HCT116 (cell line): ENCODE results near the gene BICRAL. TPM values are rescaled to one million over a fixed set of nuclear protein-coding genes. Genes with fewer than 3 reads are reported as not detected.
A peak's percentile ranks its signal among the peaks of the same experiment; 100 is the strongest.

Experiments used
- ATAC-seq: fragments of 200-7000 bp; cut with Tn5 transposase; 2 replicates; pipeline ENCODE4 v1.9.1; 2020; ENCODE audit warnings: mild to moderate bottlenecking, moderate library complexity
- BruUV-seq: library from RNA; stranded (reverse); fragments of 400-500 nt; replicated peaks from 2 replicates; lab custom pipeline; 2021; lab: Mats Ljungman, UMichigan
- CTCF ChIA-PET: fragments of 300-600 bp; sonication (Branson Sonifier 250); formaldehyde crosslinking; loops from one replicate; lab custom pipeline; 2021; ENCODE audit warnings: antibody characterized with exemption; lab: Charles Lee
- POLR2A ChIA-PET: fragments of 300-600, 350-600 bp; sonication (Branson Sonifier 250); formaldehyde crosslinking; loops from one replicate; lab custom pipeline; 2021; ENCODE audit warnings: antibody characterized with exemption; lab: Charles Lee
- RAD21 ChIA-PET, 2 experiments: fragments of 300-600 bp; sonication (Branson Sonifier 250); formaldehyde crosslinking; loops; one replicate each; lab custom pipeline; 2023; ENCODE audit warnings: low total read pairs in 2 of 2; ENCODE audit not compliant: uncharacterized antibody in 2 of 2, unreplicated experiment in 2 of 2, low non-redundant PET in 1 of 2; lab: Charles Lee
- DNase-seq: peaks from one replicate; pipeline ENCODE4 v3.0.0-alpha.2; 2010; ENCODE audit warnings: low read depth, low spot score
- H2AFZ ChIP-seq: fragments of 200-600 bp; shearing (Covaris generic), sonication (generic); 2 replicates; pipeline ENCODE4 v1.6.1; 2017; ENCODE audit warnings: low read depth, mixed run types, mixed read lengths, antibody characterized with exemption, low read length; ENCODE audit not compliant: poor library complexity, severe bottlenecking
- H3K27ac ChIP-seq: 2 replicates; pipeline ENCODE4 v1.5.1; 2012; ENCODE audit warnings: low read depth, low read length
- H3K27me3 ChIP-seq: fragments of 200-600 bp; sonication (generic); 2 replicates; pipeline ENCODE4 v1.6.1; 2016; ENCODE audit warnings: mixed run types, low read length, mixed read lengths; ENCODE audit not compliant: insufficient read depth
- H3K36me3 ChIP-seq, 2 experiments: fragments of 200-500 bp in 1 of 2; fragments of 200-600 bp in 1 of 2; sonication (Bioruptor generic) in 1 of 2; sonication (generic) in 1 of 2; 2 replicates each; pipeline versions ENCODE4 v1.5.1 to v1.6.1; 2014 to 2016; ENCODE audit warnings: low read length in 2 of 2, inconsistent platforms in 1 of 2, mixed read lengths in 1 of 2, mixed run types in 1 of 2; ENCODE audit not compliant: insufficient read depth in 2 of 2, control insufficient read depth in 1 of 2
- H3K4me1 ChIP-seq, 2 experiments: fragments of 200-600 bp in 1 of 2; sonication (generic) in 1 of 2; 2 replicates each; pipeline versions ENCODE4 v1.5.1 to v1.6.1; 2012 to 2017; ENCODE audit warnings: low read length in 2 of 2, inconsistent platforms in 1 of 2, mild to moderate bottlenecking in 1 of 2, mixed read lengths in 1 of 2, mixed run types in 1 of 2, moderate library complexity in 1 of 2; ENCODE audit not compliant: insufficient read depth in 2 of 2, control insufficient read depth in 1 of 2
- H3K4me2 ChIP-seq: fragments of 200-600 bp; sonication (generic); 2 replicates; pipeline ENCODE4 v1.6.1; 2017; ENCODE audit warnings: mixed run types, low read length, mixed read lengths
- H3K4me3 ChIP-seq, 2 experiments: fragments of 200-600 bp in 1 of 2; sonication (generic) in 1 of 2; replicated peaks in 1 of 2; 2 replicates each; pipeline ENCODE4 v1.5.1; 2011 to 2016; ENCODE audit warnings: low read length in 2 of 2, control low read depth in 1 of 2, low read depth in 1 of 2, mild to moderate bottlenecking in 1 of 2, mixed read lengths in 1 of 2, mixed run types in 1 of 2
- H3K79me2 ChIP-seq: fragments of 200-600 bp; sonication (generic); 2 replicates; pipeline ENCODE4 v1.6.1; 2017; ENCODE audit warnings: mild to moderate bottlenecking, mixed run types, low read length, moderate library complexity, mixed read lengths; ENCODE audit not compliant: insufficient read depth
- H3K9ac ChIP-seq: fragments of 200-600 bp; sonication (generic); 2 replicates; pipeline ENCODE4 v1.6.1; 2016; ENCODE audit warnings: low read length, mixed read lengths
- H3K9me2 ChIP-seq: fragments of 200-600 bp; sonication (generic), shearing (Covaris generic); 2 replicates; pipeline ENCODE4 v1.6.1; 2017; ENCODE audit warnings: mixed run types, mild to moderate bottlenecking, moderate library complexity; ENCODE audit not compliant: insufficient read depth
- H3K9me3 ChIP-seq, 2 experiments: fragments of 200-500 bp in 1 of 2; fragments of 200-600 bp in 1 of 2; sonication (Bioruptor generic) in 1 of 2; sonication (generic) in 1 of 2; 2 replicates each; pipeline ENCODE4 v1.6.1; 2014 to 2017; ENCODE audit warnings: low read length in 2 of 2, mixed read lengths in 2 of 2, inconsistent platforms in 1 of 2, low read depth in 1 of 2, mild to moderate bottlenecking in 1 of 2, mixed run types in 1 of 2, moderate library complexity in 1 of 2; ENCODE audit not compliant: control insufficient read depth in 1 of 2, insufficient read depth in 1 of 2
- H4K20me1 ChIP-seq: fragments of 200-600 bp; sonication (generic), shearing (Covaris generic); 2 replicates; pipeline ENCODE4 v1.6.1; 2017; ENCODE audit warnings: mixed run types, mild to moderate bottlenecking, moderate library complexity; ENCODE audit not compliant: insufficient read depth
- CEBPB ChIP-seq: IDR thresholded peaks from 2 replicates; pipeline ENCODE4 v1.6.1; 2012; ENCODE audit warnings: low read depth
- CTCF ChIP-seq, 3 experiments: fragments of 200-600 bp in 1 of 3; sonication (generic) in 1 of 3; IDR thresholded peaks in 2 of 3; conservative IDR thresholded peaks in 1 of 3; 2 replicates each; pipeline ENCODE4 v1.5.1; 2012 to 2017; ENCODE audit warnings: low read depth in 2 of 3, low read length in 2 of 3, antibody characterized with exemption in 1 of 3, borderline replicate concordance in 1 of 3, control low read depth in 1 of 3, mild to moderate bottlenecking in 1 of 3, mixed read lengths in 1 of 3, mixed run types in 1 of 3, moderate library complexity in 1 of 3; ENCODE audit not compliant: insufficient read depth in 1 of 3
- EGR1 ChIP-seq: IDR thresholded peaks from 2 replicates; pipeline ENCODE4 v1.6.1; 2012; ENCODE audit warnings: low read depth
- EZH2 ChIP-seq: fragments of 200-600 bp; sonication (generic); IDR thresholded peaks from 2 replicates; pipeline ENCODE4 v1.6.1; 2017; ENCODE audit warnings: antibody characterized with exemption, mixed run types
- EZH2phosphoT487 ChIP-seq: fragments of 200-600 bp; IDR thresholded peaks from 2 replicates; pipeline ENCODE4 v1.6.1; 2018; ENCODE audit warnings: antibody characterized with exemption, borderline replicate concordance
- FOSL1 ChIP-seq: IDR thresholded peaks from 2 replicates; pipeline ENCODE4 v1.6.1; 2012; ENCODE audit warnings: low read depth
- JUND ChIP-seq: IDR thresholded peaks from 2 replicates; pipeline ENCODE4 v1.6.1; 2012
- MAX ChIP-seq: IDR thresholded peaks from 2 replicates; pipeline ENCODE4 v1.6.1; 2012
- POLR2A ChIP-seq: IDR thresholded peaks from 2 replicates; pipeline ENCODE4 v1.7.0; 2011; ENCODE audit warnings: borderline replicate concordance; ENCODE audit not compliant: insufficient read depth, insufficient read length; ENCODE audit errors: extremely low read depth
- POLR2AphosphoS5 ChIP-seq: IDR thresholded peaks from 2 replicates; pipeline ENCODE4 v1.6.1; 2011; ENCODE audit warnings: mild to moderate bottlenecking, low read depth, low read length, moderate library complexity
- RAD21 ChIP-seq: IDR thresholded peaks from 2 replicates; pipeline ENCODE4 v1.6.1; 2012; ENCODE audit warnings: low read depth, mild to moderate bottlenecking
- SRF ChIP-seq: IDR thresholded peaks from 2 replicates; pipeline ENCODE4 v1.6.1; 2012; ENCODE audit warnings: low read depth
- TCF7L2 ChIP-seq: IDR thresholded peaks from 2 replicates; pipeline ENCODE4 v1.7.0; 2011; ENCODE audit warnings: borderline replicate concordance, inconsistent platforms; ENCODE audit not compliant: insufficient read depth, insufficient read length; ENCODE audit errors: extremely low read depth
- YY1 ChIP-seq: IDR thresholded peaks from 2 replicates; pipeline ENCODE4 v1.6.1; 2011; ENCODE audit warnings: low read length, low read depth, moderate library complexity, mild to moderate bottlenecking; ENCODE audit not compliant: insufficient replicate concordance; ENCODE audit errors: extremely low read depth
- ZBTB33 ChIP-seq: IDR thresholded peaks from 2 replicates; pipeline ENCODE4 v1.6.1; 2011; ENCODE audit warnings: mild to moderate bottlenecking, low read length, moderate library complexity; ENCODE audit not compliant: insufficient replicate concordance; ENCODE audit errors: extremely low read depth
- ZFX ChIP-seq: fragments of 450-650 bp; IDR thresholded peaks from 2 replicates; pipeline ENCODE4 v1.6.1; 2017
- ZNF274 ChIP-seq: fragments of 200-500 bp; sonication (Bioruptor generic); IDR thresholded peaks from 2 replicates; pipeline ENCODE4 v1.6.1; 2014; ENCODE audit warnings: mild to moderate bottlenecking, low read depth, low read length, inconsistent platforms
- intact Hi-C: fragments of 100-400 bp; cut with micrococcal nuclease; formaldehyde crosslinking; loops from 2 replicates; pipeline ENCODE4 v1.10.0; 2022
- total RNA-seq: library from RNA; stranded (reverse); gene quantifications from one replicate; pipeline ENCODE4 v1.2.1, GENCODE V29; 2021; ENCODE audit not compliant: unreplicated experiment

The BICRAL gene
- total RNA-seq, 1 experiment from 2014 or later: 14.9 TPM

GRCh38 chr6:42748203-42748898, 33.5 kb upstream of the BICRAL start:
- H3K36me3 ChIP-seq: no peaks in the 10 kb centered on the region
- H4K20me1 ChIP-seq: no peaks in the 10 kb centered on the region
- peak overlapping the region; percentile 94; the same call in 1 of the 2 replicates for H3K9ac ChIP-seq
- H3K4me3 ChIP-seq: peak overlapping the region; percentile 70 to 88; a peak in 1 of 4 replicates
- H3K79me2 ChIP-seq: peaks cover 23% of the 10 kb centered on the region
- no peak for ATAC-seq
- POLR2A ChIA-PET: interaction anchor here (0.7 to 3.3 kb wide), 4 partner anchors 14 to 181 kb away, joined by 3 to 22 read pairs (median 3); partner anchors contain the start of genes BICRAL and CNPY3
- no peaks in the 10 kb centered on the region for H3K27me3 ChIP-seq
- H3K9me3 ChIP-seq: no peaks in the 10 kb centered on the region
- H2AFZ ChIP-seq: no peak overlapping the region
- intact Hi-C loops: loop anchor here (5.0 kb wide), 1 partner anchor 144 kb away; a partner anchor contains a TSS
- H3K27ac ChIP-seq: peak overlapping the region; percentile 79; the same call in 1 of the 2 replicates
- CTCF ChIA-PET: no interaction called here
- peaks cover 22 to 41% of the 10 kb centered on the region in 2 experiments for H3K4me1 ChIP-seq
- RAD21 ChIA-PET: no interaction called here
- TF ChIP-seq CEBPB: no peak
- TF ChIP-seq SRF: no peak
- no peak for TF ChIP-seq FOSL1
- no peak for TF ChIP-seq EGR1
- no peak for TF ChIP-seq YY1
- TF ChIP-seq CTCF (IDR thresholded peaks at IDR 0.05 in 2 of 3, conservative IDR thresholded peaks at IDR 0.05 in 1 of 3; ENCODE audit: borderline replicate concordance in 1 of 3, insufficient read depth in 1 of 3, low read depth in 2 of 3, low read length in 2 of 3): no peak
- TF ChIP-seq JUND: no peak
- no peak for TF ChIP-seq MAX
- no peak for TF ChIP-seq TCF7L2
- no peak for TF ChIP-seq ZFX
- TF ChIP-seq POLR2A: no peak
- no peak for TF ChIP-seq POLR2AphosphoS5
- no peak for TF ChIP-seq ZBTB33
- TF ChIP-seq EZH2phosphoT487: no peak
- no peak for TF ChIP-seq RAD21
- TF ChIP-seq ZNF274: no peak
- TF ChIP-seq EZH2: no peak
- DNase-seq: no peak
- peak overlapping the region; percentile 93 for H3K4me2 ChIP-seq
- no peaks in the 10 kb centered on the region for H3K9me2 ChIP-seq
- no TSS peak for BruUV-seq
